HEK293 (cell line): ENCODE data around the gene MACC1.
"Not testable (repeated sequence)": the region's sequence is repeated elsewhere in the genome, so short reads cannot be mapped to it uniquely, and the experiment has no call there.

Experiments used
- CTCF ChIA-PET: fragments of 350-600 bp; formaldehyde crosslinking; extraction: SDS; loops from one replicate; lab custom pipeline; 2021; ENCODE audit warnings: antibody characterized with exemption; lab: Yijun Ruan, JAX
- POLR2A ChIA-PET: fragments of 300-600 bp; formaldehyde crosslinking; extraction: SDS; loops from one replicate; lab custom pipeline; 2020; ENCODE audit warnings: antibody characterized with exemption, inconsistent platforms; lab: Yijun Ruan, JAX
- H3K27ac ChIP-seq: fragments of 200-500 bp; sonication (Bioruptor generic); 2 replicates; pipeline ENCODE4 v1.5.1; 2014; ENCODE audit warnings: low read depth, low read length, control low read depth, inconsistent platforms; ENCODE audit errors: extremely low read depth
- H3K36me3 ChIP-seq, 2 experiments: fragments of 200-500 bp in 1 of 2; sonication (Bioruptor generic) in 1 of 2; 1 replicate in 1 of 2; 2 replicates in 1 of 2; pipeline ENCODE4 v1.5.1; 2014 to 2017; ENCODE audit warnings: inconsistent platforms in 2 of 2, low read length in 2 of 2; ENCODE audit not compliant: control insufficient read depth in 2 of 2, insufficient read depth in 1 of 2
- H3K4me1 ChIP-seq: fragments of 200-500 bp; sonication (Bioruptor generic); 2 replicates; pipeline ENCODE4 v1.5.1; 2014; ENCODE audit warnings: mild to moderate bottlenecking, low read length, inconsistent platforms; ENCODE audit not compliant: control insufficient read depth, insufficient read depth
- H3K4me3 ChIP-seq: 2 replicates; pipeline ENCODE4 v1.5.1; 2011; ENCODE audit warnings: low read depth, mild to moderate bottlenecking, control low read depth, low read length, moderate library complexity
- H3K9me3 ChIP-seq: fragments of 200-500 bp; sonication (Bioruptor generic); 2 replicates; pipeline ENCODE4 v1.5.1; 2014; ENCODE audit warnings: low read depth, low read length, inconsistent platforms; ENCODE audit not compliant: control insufficient read depth, insufficient read depth
- BCL11B ChIP-seq: fragments of 450-650 bp; formaldehyde crosslinking; IDR thresholded peaks from 2 replicates; pipeline ENCODE4 v1.5.1; 2016; ENCODE audit warnings: low read depth, missing biosample characterization, missing genetic modification characterization
- GLI2 ChIP-seq: fragments of 450-650 bp; formaldehyde crosslinking; IDR thresholded peaks from 2 replicates; pipeline ENCODE4; 2017; ENCODE audit warnings: missing biosample characterization, missing genetic modification characterization, low read depth, borderline replicate concordance
- GLIS2 ChIP-seq: fragments of 450-650 bp; formaldehyde crosslinking; IDR thresholded peaks from 2 replicates; pipeline ENCODE4 v1.5.1; 2016; ENCODE audit warnings: missing biosample characterization, missing genetic modification characterization
- IKZF3 ChIP-seq: fragments of 450-650 bp; IDR thresholded peaks from 2 replicates; pipeline ENCODE4 v1.5.0; 2018; ENCODE audit warnings: missing biosample characterization, mild to moderate bottlenecking, missing genetic modification characterization, moderate library complexity
- PRDM1 ChIP-seq: fragments of 450-650 bp; formaldehyde crosslinking; IDR thresholded peaks from 2 replicates; pipeline ENCODE4; 2016; ENCODE audit warnings: missing biosample characterization, missing genetic modification characterization
- RBAK ChIP-seq: fragments of 450-650 bp; formaldehyde crosslinking; IDR thresholded peaks from 2 replicates; pipeline ENCODE4 v1.5.1; 2016; ENCODE audit warnings: missing biosample characterization, missing genetic modification characterization
- REPIN1 ChIP-seq: fragments of 450-650 bp; formaldehyde crosslinking; IDR thresholded peaks from 2 replicates; pipeline ENCODE4 v1.5.1; 2017; ENCODE audit warnings: missing biosample characterization, missing genetic modification characterization, low read depth
- ZNF112 ChIP-seq: fragments of 450-650 bp; formaldehyde crosslinking; IDR thresholded peaks from 2 replicates; pipeline ENCODE4 v1.5.0; 2017; ENCODE audit warnings: missing biosample characterization, missing genetic modification characterization
- ZNF184 ChIP-seq: fragments of 450-650 bp; IDR thresholded peaks from 2 replicates; pipeline ENCODE4 v1.5.1; 2018; ENCODE audit warnings: missing biosample characterization, mild to moderate bottlenecking, missing genetic modification characterization
- ZNF19 ChIP-seq: fragments of 450-650 bp; formaldehyde crosslinking; IDR thresholded peaks from 2 replicates; pipeline ENCODE4; 2016; ENCODE audit warnings: missing biosample characterization, missing genetic modification characterization, low read depth
- ZNF221 ChIP-seq: fragments of 450-650 bp; formaldehyde crosslinking; IDR thresholded peaks from 2 replicates; pipeline ENCODE4 v1.5.1; 2017; ENCODE audit warnings: missing biosample characterization, missing genetic modification characterization, borderline replicate concordance
- ZNF37A ChIP-seq: fragments of 450-650 bp; IDR thresholded peaks from 2 replicates; pipeline ENCODE4 v1.5.1; 2018; ENCODE audit warnings: missing biosample characterization, missing genetic modification characterization
- ZNF426 ChIP-seq: fragments of 450-650 bp; formaldehyde crosslinking; IDR thresholded peaks from 2 replicates; pipeline ENCODE4 v1.5.1; 2017; ENCODE audit warnings: missing biosample characterization, missing genetic modification characterization, mild to moderate bottlenecking, inconsistent platforms, moderate library complexity
- ZNF48 ChIP-seq: fragments of 450-650 bp; formaldehyde crosslinking; IDR thresholded peaks from 2 replicates; pipeline ENCODE4 v1.5.1; 2016; ENCODE audit warnings: missing biosample characterization, missing genetic modification characterization
- ZNF530 ChIP-seq: fragments of 450-650 bp; formaldehyde crosslinking; IDR thresholded peaks from 2 replicates; pipeline ENCODE4 v1.5.1; 2016; ENCODE audit warnings: low read depth, missing biosample characterization, missing genetic modification characterization
- ZNF548 ChIP-seq: fragments of 450-650 bp; formaldehyde crosslinking; IDR thresholded peaks from 2 replicates; pipeline ENCODE4 v1.5.1; 2016; ENCODE audit warnings: missing biosample characterization, missing genetic modification characterization
- ZNF677 ChIP-seq: fragments of 450-650 bp; IDR thresholded peaks from 2 replicates; pipeline ENCODE4 v1.5.0; 2018; ENCODE audit warnings: missing biosample characterization, mild to moderate bottlenecking, missing genetic modification characterization, moderate library complexity
- ZNF747 ChIP-seq: fragments of 450-650 bp; formaldehyde crosslinking; IDR thresholded peaks from 2 replicates; pipeline ENCODE4 v1.5.1; 2016; ENCODE audit warnings: missing biosample characterization, missing genetic modification characterization
- ZSCAN16 ChIP-seq: fragments of 450-650 bp; formaldehyde crosslinking; IDR thresholded peaks from 2 replicates; pipeline ENCODE4 v1.5.1; 2016; ENCODE audit warnings: missing biosample characterization, missing genetic modification characterization
- TF ChIP-seq, protein P1 (sequence below): fragments of 450-650 bp; formaldehyde crosslinking; IDR thresholded peaks from 2 replicates; pipeline ENCODE4 v1.5.1; 2017; ENCODE audit warnings: missing biosample characterization, mild to moderate bottlenecking, missing genetic modification characterization, moderate library complexity
- TF ChIP-seq, protein P2 (sequence below): fragments of 450-650 bp; formaldehyde crosslinking; IDR thresholded peaks from 2 replicates; pipeline ENCODE4 v1.5.0; 2017; ENCODE audit warnings: missing biosample characterization, missing genetic modification characterization, borderline replicate concordance

MACC1 gene

DNA sequence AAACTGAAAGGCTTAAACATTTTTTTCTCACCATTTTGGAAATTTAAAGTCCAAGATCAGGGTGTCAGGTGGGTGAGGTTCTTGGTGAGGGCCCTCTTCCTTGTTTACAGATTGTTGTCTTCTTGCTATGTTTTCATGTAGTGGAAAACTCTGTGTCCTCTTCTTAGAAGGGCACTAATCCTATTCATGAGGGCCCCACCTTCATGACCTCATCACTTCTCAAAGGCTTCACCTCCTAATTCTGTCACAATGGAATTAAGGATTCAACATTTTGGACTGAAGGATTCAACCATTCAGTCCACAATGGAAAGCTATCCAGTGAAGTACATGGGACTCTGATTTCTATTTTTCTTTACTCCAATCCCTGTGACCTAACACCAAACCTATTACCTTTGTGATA lies 27.3 kb downstream of the MACC1 start (continued):
- TF ChIP-seq, protein P1, sequence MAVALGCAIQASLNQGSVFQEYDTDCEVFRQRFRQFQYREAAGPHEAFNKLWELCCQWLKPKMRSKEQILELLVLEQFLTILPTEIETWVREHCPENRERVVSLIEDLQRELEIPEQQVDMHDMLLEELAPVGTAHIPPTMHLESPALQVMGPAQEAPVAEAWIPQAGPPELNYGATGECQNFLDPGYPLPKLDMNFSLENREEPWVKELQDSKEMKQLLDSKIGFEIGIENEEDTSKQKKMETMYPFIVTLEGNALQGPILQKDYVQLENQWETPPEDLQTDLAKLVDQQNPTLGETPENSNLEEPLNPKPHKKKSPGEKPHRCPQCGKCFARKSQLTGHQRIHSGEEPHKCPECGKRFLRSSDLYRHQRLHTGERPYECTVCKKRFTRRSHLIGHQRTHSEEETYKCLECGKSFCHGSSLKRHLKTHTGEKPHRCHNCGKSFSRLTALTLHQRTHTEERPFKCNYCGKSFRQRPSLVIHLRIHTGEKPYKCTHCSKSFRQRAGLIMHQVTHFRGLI (tag by site-specific recombination) = no peak
- TF ChIP-seq IKZF3 (tag by site-specific recombination) (no peak), ZNF548 (no peak), ZNF48 (no peak), BCL11B (tag by site-specific recombination) (no peak), GLI2 (tag by site-specific recombination) (no peak), ZNF530 (tag by site-specific recombination) (no peak), RBAK (tag by site-specific recombination) (no peak), ZNF37A (tag by site-specific recombination) (no peak), ZNF112 (tag by site-specific recombination) (no peak), ZNF677 (no peak), ZNF426 (no peak)
- TF ChIP-seq, all 188 proteins: peak for 0

DNA sequence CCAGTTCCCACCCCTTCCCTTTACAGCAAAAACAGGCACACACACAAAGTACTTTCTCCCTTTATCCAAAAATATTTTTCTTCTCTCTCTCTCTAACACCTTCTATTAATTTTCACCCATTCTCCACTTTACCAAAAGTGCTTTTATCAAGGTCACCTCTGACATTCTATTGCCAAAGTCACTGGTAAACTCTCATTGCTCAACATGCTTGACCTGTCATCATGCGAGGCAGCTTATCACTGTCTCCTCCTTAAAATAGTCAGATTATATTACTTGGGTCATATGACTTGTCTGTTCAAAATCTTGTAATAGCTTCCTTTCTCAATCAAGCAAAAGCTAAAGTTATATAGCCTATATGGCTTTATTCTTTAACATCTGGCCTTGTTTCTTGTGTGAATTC lies 28.6 kb downstream of the MACC1 start:
- TF ChIP-seq ZNF19 (tag by site-specific recombination) = no peak
- peak; percentile 9; the same call in 1 of the 2 replicates for TF ChIP-seq PRDM1 (tag by site-specific recombination)
- no peak for TF ChIP-seq REPIN1
- Histone ChIP-seq H3K36me3 (no peaks in the 10 kb centered on the region), H3K4me3 (no peak overlapping the region), H3K27ac (no peak overlapping the region), H3K9me3 (no peaks in the 10 kb centered on the region), H3K4me1 (no peaks in the 10 kb centered on the region)
- POLR2A ChIA-PET = no interaction called here
- CTCF ChIA-PET = interaction anchor here (1.4 kb wide), 1 partner anchor 9 kb away, joined by 4 read pairs; no protein-coding TSS in a partner anchor

DNA sequence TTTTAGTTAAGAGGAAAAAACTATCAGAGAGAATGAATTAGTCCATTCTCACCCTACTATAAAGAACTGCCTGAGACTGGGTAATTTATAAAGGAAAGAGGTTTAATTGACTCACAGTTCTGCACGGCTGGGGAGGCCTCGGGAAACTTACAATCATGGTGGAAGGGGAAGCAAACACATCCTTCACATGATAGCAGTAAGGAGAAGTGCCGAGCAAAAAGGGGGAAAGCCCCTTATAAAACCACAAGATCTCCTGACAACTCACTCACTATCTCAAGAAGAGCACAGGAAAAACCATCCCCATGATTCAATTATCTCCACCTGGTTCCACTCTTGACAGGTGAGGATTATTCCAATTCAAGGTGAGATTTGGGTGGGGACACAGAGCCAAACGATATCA lies 29.3 kb downstream of the MACC1 start:
- H3K36me3 ChIP-seq, H3K4me1 ChIP-seq, H3K27ac ChIP-seq, H3K9me3 ChIP-seq, H3K4me3 ChIP-seq, POLR2A ChIA-PET: not testable (repeated sequence)
- CTCF ChIA-PET = interaction anchor here (0.6 to 1.4 kb wide), 2 partner anchors 10 to 23 kb away, joined by 4 to 5 read pairs; no protein-coding TSS in a partner anchor

DNA sequence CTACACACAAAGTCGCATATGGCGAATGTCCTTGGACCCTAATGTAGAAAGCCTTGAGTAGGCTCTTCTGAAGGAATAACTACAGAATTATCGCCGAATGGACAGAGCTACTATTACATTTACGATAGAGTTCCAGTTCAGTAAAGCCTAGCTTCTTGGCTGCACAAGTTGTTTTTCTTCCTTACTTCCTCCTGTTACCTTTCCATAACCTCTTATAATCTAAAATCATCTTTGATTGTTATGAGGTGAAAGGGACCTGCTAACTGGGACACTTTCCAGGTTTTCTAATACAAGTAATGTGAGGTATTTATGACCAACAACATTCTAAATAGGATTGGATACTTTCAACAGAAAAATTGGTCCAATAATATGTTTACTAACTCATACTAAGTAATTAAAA lies 31.2 kb downstream of the MACC1 start:
- H3K9me3 ChIP-seq = no peaks in the 10 kb centered on the region
- ChIA-PET POLR2A (no interaction called here), CTCF (interaction anchor here (0.9 kb wide), 1 partner anchor 14 kb away, joined by 3 read pairs; no protein-coding TSS in a partner anchor)
- H3K4me1 ChIP-seq = no peaks in the 10 kb centered on the region
- TF ChIP-seq GLIS2 (tag by site-specific recombination) = no peak
- TF ChIP-seq ZNF747 (tag by site-specific recombination) = no peak
- TF ChIP-seq ZSCAN16 (tag by site-specific recombination) = no peak
- no peak for TF ChIP-seq ZNF184
- no peak for TF ChIP-seq REPIN1
- TF ChIP-seq, protein P2, sequence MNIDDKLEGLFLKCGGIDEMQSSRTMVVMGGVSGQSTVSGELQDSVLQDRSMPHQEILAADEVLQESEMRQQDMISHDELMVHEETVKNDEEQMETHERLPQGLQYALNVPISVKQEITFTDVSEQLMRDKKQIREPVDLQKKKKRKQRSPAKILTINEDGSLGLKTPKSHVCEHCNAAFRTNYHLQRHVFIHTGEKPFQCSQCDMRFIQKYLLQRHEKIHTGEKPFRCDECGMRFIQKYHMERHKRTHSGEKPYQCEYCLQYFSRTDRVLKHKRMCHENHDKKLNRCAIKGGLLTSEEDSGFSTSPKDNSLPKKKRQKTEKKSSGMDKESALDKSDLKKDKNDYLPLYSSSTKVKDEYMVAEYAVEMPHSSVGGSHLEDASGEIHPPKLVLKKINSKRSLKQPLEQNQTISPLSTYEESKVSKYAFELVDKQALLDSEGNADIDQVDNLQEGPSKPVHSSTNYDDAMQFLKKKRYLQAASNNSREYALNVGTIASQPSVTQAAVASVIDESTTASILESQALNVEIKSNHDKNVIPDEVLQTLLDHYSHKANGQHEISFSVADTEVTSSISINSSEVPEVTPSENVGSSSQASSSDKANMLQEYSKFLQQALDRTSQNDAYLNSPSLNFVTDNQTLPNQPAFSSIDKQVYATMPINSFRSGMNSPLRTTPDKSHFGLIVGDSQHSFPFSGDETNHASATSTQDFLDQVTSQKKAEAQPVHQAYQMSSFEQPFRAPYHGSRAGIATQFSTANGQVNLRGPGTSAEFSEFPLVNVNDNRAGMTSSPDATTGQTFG (tag by site-specific recombination) = no peak
- TF ChIP-seq ZNF221 = no peak
- H3K27ac ChIP-seq = no peak overlapping the region
- H3K4me3 ChIP-seq = no peak overlapping the region
- no peaks in the 10 kb centered on the region for H3K36me3 ChIP-seq
